Esophagus muscularis mucosa (tissue), 4 donors: ENCODE data around the gene SYNE1. TPM values are rescaled to one million over a fixed set of nuclear protein-coding genes. Genes with fewer than 3 reads are reported as not detected.

Source experiments
- DNase-seq: peaks from one replicate; pipeline ENCODE4 v3.0.0-alpha.2; 2017; ENCODE audit errors: extremely low spot score
- H3K27ac ChIP-seq, 4 donors: fragments of 200-600 bp; sonication (generic); replicated peaks in 1 of 4; 1 replicate in 3 of 4; 2 replicates in 1 of 4; pipeline ENCODE4 v1.5.1; 2016 to 2019; ENCODE audit warnings: mild to moderate bottlenecking in 1 of 4
- H3K27me3 ChIP-seq, 4 donors: fragments of 200-600 bp; sonication (generic); one replicate each; pipeline versions ENCODE4 v1.5.1 to v1.6.0; 2016 to 2019
- H3K36me3 ChIP-seq, 4 donors: fragments of 200-600 bp; sonication (generic); one replicate each; pipeline ENCODE4 v1.5.1; 2016 to 2019
- H3K4me1 ChIP-seq, 4 donors: fragments of 200-600 bp; sonication (generic); one replicate each; pipeline ENCODE4 v1.5.1; 2016 to 2019
- H3K4me3 ChIP-seq, 4 donors: fragments of 200-600 bp; sonication (generic); 1 replicate in 2 of 4; 2 replicates in 2 of 4; pipeline ENCODE4 v1.5.1; 2016 to 2019; ENCODE audit warnings: mild to moderate bottlenecking in 4 of 4, moderate library complexity in 1 of 4
- H3K9me3 ChIP-seq, 4 donors: fragments of 200-600 bp; sonication (generic); 1 replicate in 3 of 4; 2 replicates in 1 of 4; pipeline ENCODE4 v1.5.1; 2016 to 2019
- CTCF ChIP-seq, 3 experiments: fragments of 200-600 bp in 2 of 3; fragments of 450-650 bp in 1 of 3; sonication (generic) in 2 of 3; IDR thresholded peaks; one replicate each; pipeline ENCODE4 v1.5.1; 2017 to 2019; ENCODE audit warnings: antibody characterized with exemption in 3 of 3, mild to moderate bottlenecking in 2 of 3, moderate library complexity in 1 of 3
- EP300 ChIP-seq: sonication (generic); formaldehyde crosslinking; IDR thresholded peaks from one replicate; pipeline ENCODE4 v1.6.1; 2017; ENCODE audit warnings: antibody characterized with exemption
- POLR2A ChIP-seq: fragments of 450-650 bp; IDR thresholded peaks from one replicate; pipeline ENCODE4 v1.6.1; 2017; ENCODE audit warnings: antibody characterized with exemption, moderate library complexity, mild to moderate bottlenecking, low read depth
- POLR2AphosphoS5 ChIP-seq, 2 donors: sonication (generic); formaldehyde crosslinking; IDR thresholded peaks; one replicate each; pipeline ENCODE4 v1.6.1; 2017; ENCODE audit warnings: antibody characterized with exemption in 2 of 2
- WGBS: methylation state at CpG from one replicate; pipeline ENCODE4 v1.1.5; 2018; 5-methylcytosine and 5-hydroxymethylcytosine counted together
- intact Hi-C: fragments of 100-400 bp; cut with DNase I; formaldehyde crosslinking; loops from one replicate; pipeline ENCODE4 v1.15.1; 2023
- total RNA-seq, 4 donors: library from RNA; depleted of rRNA; stranded (reverse); fragments of >200 nt; gene quantifications; one replicate each; pipeline versions ENCODE4 v1.1.0 to v1.2.1, GENCODE V29; 2016

The SYNE1 gene
- total RNA-seq, 4 donors from 2014 or later: 151 to 196 (median 170) TPM

GRCh38 chr6:152509916-152510315 is 127.2 kb downstream of the SYNE1 start:
- no peak overlapping the region for H3K4me3 ChIP-seq
- TF ChIP-seq EP300 (no peak), POLR2AphosphoS5 (IDR thresholded peaks at IDR 0.05) (no peak), CTCF (IDR thresholded peaks at IDR 0.05) (no peak), POLR2A (no peak)
- no peak overlapping the region for H3K27ac ChIP-seq
- no peaks in the 10 kb centered on the region for H3K4me1 ChIP-seq
- H3K27me3 ChIP-seq: no peaks in the 10 kb centered on the region
- intact Hi-C loops: no loop called here
- WGBS: 93% methylated on average over 5 of the region's 5 CpGs
- no peak for DNase-seq
- peaks cover 0 to 8% (median 0%) of the 10 kb centered on the region in 4 donors for H3K36me3 ChIP-seq
- H3K9me3 ChIP-seq: no peaks in the 10 kb centered on the region

DNA sequence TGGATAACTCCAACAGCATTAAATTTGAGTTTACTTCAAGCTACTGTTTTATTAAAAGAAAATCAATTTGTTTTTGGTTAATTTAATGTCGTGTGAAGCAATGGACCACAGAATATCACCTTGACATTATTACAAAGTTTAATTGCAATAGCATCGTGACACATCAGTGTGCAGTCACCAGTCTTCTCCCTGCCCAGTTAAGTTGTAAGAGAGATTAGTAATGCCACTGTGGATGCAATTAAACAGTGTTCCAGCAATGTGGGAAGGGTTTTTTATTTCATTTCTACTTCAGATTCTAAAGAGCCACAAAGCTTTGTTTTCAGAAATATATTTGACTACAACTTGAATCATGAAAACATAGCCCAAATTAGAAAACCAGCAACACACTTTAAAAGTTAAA is 128.7 kb downstream of the SYNE1 start:
- H3K9me3 ChIP-seq: no peaks in the 10 kb centered on the region
- intact Hi-C loops: no loop called here
- H3K36me3 ChIP-seq: peaks cover 0 to 8% (median 0%) of the 10 kb centered on the region in 4 donors
- DNase-seq: no peak
- H3K4me1 ChIP-seq: no peaks in the 10 kb centered on the region
- no peak for TF ChIP-seq POLR2AphosphoS5 (IDR thresholded peaks at IDR 0.05)
- no peak for TF ChIP-seq EP300
- no peak for TF ChIP-seq CTCF (IDR thresholded peaks at IDR 0.05)
- no peak for TF ChIP-seq POLR2A
- no peaks in the 10 kb centered on the region for H3K27me3 ChIP-seq
- no peak overlapping the region for H3K27ac ChIP-seq
- no peak overlapping the region for H3K4me3 ChIP-seq
- 73% methylated on average over 2 of the region's 2 CpGs for WGBS

- Histone ChIP-seq H3K9me3 (no peaks in the 10 kb centered on the region), H3K27me3 (no peaks in the 10 kb centered on the region), H3K36me3 (no peaks in the 10 kb centered on the region), H3K27ac (no peak overlapping the region), H3K4me1 (no peaks in the 10 kb centered on the region), H3K4me3 (no peak overlapping the region)
- intact Hi-C loops: no loop called here
- TF ChIP-seq POLR2AphosphoS5 (IDR thresholded peaks at IDR 0.05) (no peak), POLR2A (no peak), CTCF (IDR thresholded peaks at IDR 0.05) (no peak), EP300 (no peak)
- 87% methylated on average over 3 of the region's 3 CpGs for WGBS
- DNase-seq: no peak
These were observed 133.6 kb downstream of the SYNE1 start for GRCh38 chr6:152503546-152503945.

GRCh38 chr6:152502421-152503188 is 134.6 kb downstream of the SYNE1 start:
- DNase-seq: no peak
- no peaks in the 10 kb centered on the region for H3K9me3 ChIP-seq
- intact Hi-C loops: no loop called here
- H3K4me3 ChIP-seq: no peak overlapping the region
- no peak overlapping the region for H3K27ac ChIP-seq
- no peaks in the 10 kb centered on the region for H3K27me3 ChIP-seq
- TF ChIP-seq EP300 (no peak), POLR2AphosphoS5 (IDR thresholded peaks at IDR 0.05) (no peak), CTCF (IDR thresholded peaks at IDR 0.05) (no peak), POLR2A (no peak)
- 82% methylated on average over 6 of the region's 6 CpGs for WGBS
- peaks cover 0 to 2% (median under 1%) of the 10 kb centered on the region in 4 donors for H3K4me1 ChIP-seq
- no peaks in the 10 kb centered on the region for H3K36me3 ChIP-seq

GRCh38 chr6:152499931-152500330 is 137.2 kb downstream of the SYNE1 start:
- DNase-seq: no peak
- TF ChIP-seq CTCF (IDR thresholded peaks at IDR 0.05) (no peak), POLR2A (no peak), EP300 (no peak)

More at GRCh38 chr6:152499931-152500330, 137.2 kb downstream of the SYNE1 start:
- no peaks in the 10 kb centered on the region for H3K9me3 ChIP-seq
- 94% methylated on average over 2 of the region's 2 CpGs for WGBS
- H3K4me1 ChIP-seq: peaks cover 0 to 7% (median 2%) of the 10 kb centered on the region in 4 donors
- H3K27me3 ChIP-seq: no peaks in the 10 kb centered on the region
- H3K4me3 ChIP-seq: no peak overlapping the region
- no peak overlapping the region for H3K27ac ChIP-seq
- H3K36me3 ChIP-seq: no peaks in the 10 kb centered on the region
- intact Hi-C loops: no loop called here
